ENCODE results near the gene ZNF221.

DNA sequence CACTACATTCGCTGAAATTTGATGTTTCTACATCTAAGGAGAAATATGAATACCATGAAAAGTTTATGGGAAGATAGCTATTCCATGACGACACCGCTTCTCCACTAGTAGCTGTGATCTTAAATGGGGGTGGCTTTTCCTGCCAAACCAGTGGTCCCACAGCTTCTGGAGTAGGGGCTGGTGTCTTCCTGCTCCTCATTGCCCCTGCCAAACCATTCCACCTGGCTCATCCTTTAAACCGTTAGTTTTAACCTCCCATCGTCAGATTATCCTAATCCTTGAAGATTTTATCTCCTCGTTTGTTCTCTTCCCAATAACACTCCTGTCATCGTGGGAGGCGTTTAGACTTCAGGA, 51.2 kb downstream of the ZNF221 start:
- TF ChIP-seq, protein P1, sequence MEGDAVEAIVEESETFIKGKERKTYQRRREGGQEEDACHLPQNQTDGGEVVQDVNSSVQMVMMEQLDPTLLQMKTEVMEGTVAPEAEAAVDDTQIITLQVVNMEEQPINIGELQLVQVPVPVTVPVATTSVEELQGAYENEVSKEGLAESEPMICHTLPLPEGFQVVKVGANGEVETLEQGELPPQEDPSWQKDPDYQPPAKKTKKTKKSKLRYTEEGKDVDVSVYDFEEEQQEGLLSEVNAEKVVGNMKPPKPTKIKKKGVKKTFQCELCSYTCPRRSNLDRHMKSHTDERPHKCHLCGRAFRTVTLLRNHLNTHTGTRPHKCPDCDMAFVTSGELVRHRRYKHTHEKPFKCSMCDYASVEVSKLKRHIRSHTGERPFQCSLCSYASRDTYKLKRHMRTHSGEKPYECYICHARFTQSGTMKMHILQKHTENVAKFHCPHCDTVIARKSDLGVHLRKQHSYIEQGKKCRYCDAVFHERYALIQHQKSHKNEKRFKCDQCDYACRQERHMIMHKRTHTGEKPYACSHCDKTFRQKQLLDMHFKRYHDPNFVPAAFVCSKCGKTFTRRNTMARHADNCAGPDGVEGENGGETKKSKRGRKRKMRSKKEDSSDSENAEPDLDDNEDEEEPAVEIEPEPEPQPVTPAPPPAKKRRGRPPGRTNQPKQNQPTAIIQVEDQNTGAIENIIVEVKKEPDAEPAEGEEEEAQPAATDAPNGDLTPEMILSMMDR (conservative IDR thresholded peaks at IDR 0.05; ENCODE audit: low read depth in 2 of 2) = no peak
- no peak for TF ChIP-seq EZH2 (IDR thresholded peaks at IDR 0.05; ENCODE audit: low read depth, unreplicated experiment)
- no peak for TF ChIP-seq JUNB (IDR thresholded peaks at IDR 0.05; ENCODE audit: unreplicated experiment)
- no peak for TF ChIP-seq NANOG (IDR thresholded peaks at IDR 0.05; ENCODE audit: borderline replicate concordance)
- TF ChIP-seq REST (IDR thresholded peaks at IDR 0.05; ENCODE audit: unreplicated experiment) = no peak
- no peak for TF ChIP-seq EZH2phosphoT487 (IDR thresholded peaks at IDR 0.05; ENCODE audit: unreplicated experiment)
- TF ChIP-seq POLR2AphosphoS5 (IDR thresholded peaks at IDR 0.05; ENCODE audit: low read depth) = no peak
- TF ChIP-seq, protein P2, sequence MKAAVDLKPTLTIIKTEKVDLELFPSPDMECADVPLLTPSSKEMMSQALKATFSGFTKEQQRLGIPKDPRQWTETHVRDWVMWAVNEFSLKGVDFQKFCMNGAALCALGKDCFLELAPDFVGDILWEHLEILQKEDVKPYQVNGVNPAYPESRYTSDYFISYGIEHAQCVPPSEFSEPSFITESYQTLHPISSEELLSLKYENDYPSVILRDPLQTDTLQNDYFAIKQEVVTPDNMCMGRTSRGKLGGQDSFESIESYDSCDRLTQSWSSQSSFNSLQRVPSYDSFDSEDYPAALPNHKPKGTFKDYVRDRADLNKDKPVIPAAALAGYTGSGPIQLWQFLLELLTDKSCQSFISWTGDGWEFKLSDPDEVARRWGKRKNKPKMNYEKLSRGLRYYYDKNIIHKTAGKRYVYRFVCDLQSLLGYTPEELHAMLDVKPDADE (IDR thresholded peaks at IDR 0.05) = no peak
- TF ChIP-seq STAT1 (IDR thresholded peaks at IDR 0.05; ENCODE audit: unreplicated experiment) = no peak
- no peak for TF ChIP-seq ZNF331 (CRISPR knock-in tag; IDR thresholded peaks at IDR 0.05; ENCODE audit: low read depth)

Measured in GM23338 (cell line).